Neural progenitor cell (in vitro differentiated cells): ENCODE data around the gene SLC41A3.
"Not testable (repeated sequence)": the region's sequence is repeated elsewhere in the genome, so short reads cannot be mapped to it uniquely, and the experiment has no call there.

Experiments
- EZH2 ChIP-seq: fragments of 200-600 bp; sonication (generic); IDR thresholded peaks from 2 replicates; pipeline ENCODE4 v1.6.1; 2017; ENCODE audit warnings: antibody characterized with exemption, mild to moderate bottlenecking, moderate library complexity
- EZH2phosphoT487 ChIP-seq: fragments of 200-600 bp; sonication (generic); IDR thresholded peaks from 2 replicates; pipeline ENCODE4 v1.6.1; 2017; ENCODE audit warnings: antibody characterized with exemption
- TF ChIP-seq, protein P1 (sequence below): fragments of 200-600 bp; sonication (generic); IDR thresholded peaks from 2 replicates; pipeline ENCODE4 v1.5.1; 2017; ENCODE audit warnings: antibody characterized with exemption, mild to moderate bottlenecking

GRCh38 chr3:125957020-125957419 lies 126.9 kb downstream of the SLC41A3 start:
- TF ChIP-seq, protein P1, sequence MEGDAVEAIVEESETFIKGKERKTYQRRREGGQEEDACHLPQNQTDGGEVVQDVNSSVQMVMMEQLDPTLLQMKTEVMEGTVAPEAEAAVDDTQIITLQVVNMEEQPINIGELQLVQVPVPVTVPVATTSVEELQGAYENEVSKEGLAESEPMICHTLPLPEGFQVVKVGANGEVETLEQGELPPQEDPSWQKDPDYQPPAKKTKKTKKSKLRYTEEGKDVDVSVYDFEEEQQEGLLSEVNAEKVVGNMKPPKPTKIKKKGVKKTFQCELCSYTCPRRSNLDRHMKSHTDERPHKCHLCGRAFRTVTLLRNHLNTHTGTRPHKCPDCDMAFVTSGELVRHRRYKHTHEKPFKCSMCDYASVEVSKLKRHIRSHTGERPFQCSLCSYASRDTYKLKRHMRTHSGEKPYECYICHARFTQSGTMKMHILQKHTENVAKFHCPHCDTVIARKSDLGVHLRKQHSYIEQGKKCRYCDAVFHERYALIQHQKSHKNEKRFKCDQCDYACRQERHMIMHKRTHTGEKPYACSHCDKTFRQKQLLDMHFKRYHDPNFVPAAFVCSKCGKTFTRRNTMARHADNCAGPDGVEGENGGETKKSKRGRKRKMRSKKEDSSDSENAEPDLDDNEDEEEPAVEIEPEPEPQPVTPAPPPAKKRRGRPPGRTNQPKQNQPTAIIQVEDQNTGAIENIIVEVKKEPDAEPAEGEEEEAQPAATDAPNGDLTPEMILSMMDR: not testable (repeated sequence)
- TF ChIP-seq EZH2phosphoT487, EZH2: not testable (repeated sequence)
